D721Med (cell line): Measurements from ENCODE around the gene NHLH1.
A peak's percentile ranks its signal among the peaks of the same experiment; 100 is the strongest.

Source experiments
- DNase-seq: peaks from one replicate; pipeline ENCODE4 v3.0.0; 2011; ENCODE audit warnings: low spot score; ENCODE audit not compliant: insufficient read length
- FAIRE-seq: peaks from 2 replicates; lab custom pipeline; 2011; peaks lifted over from hg19 to GRCh38; lab: Jason Lieb, UNC
- CTCF ChIP-seq: IDR thresholded peaks from 2 replicates; pipeline ENCODE4 v1.5.1; 2012; ENCODE audit warnings: mild to moderate bottlenecking, control low read depth; ENCODE audit not compliant: insufficient read depth; ENCODE audit errors: missing control alignments

NHLH1 gene

GRCh38 chr1:160358073-160358472 lies 8.8 kb upstream of the NHLH1 start:
- DNase-seq (no peak), FAIRE-seq (no peak)
- no peak for TF ChIP-seq CTCF

GRCh38 chr1:160359559-160360226 lies 7.2 kb upstream of the NHLH1 start:
- TF ChIP-seq CTCF = peak; percentile 19
- no peak for FAIRE-seq
- DNase-seq = no peak

- TF ChIP-seq CTCF = no peak
- no peak for DNase-seq
- no peak for FAIRE-seq
Observed at GRCh38 chr1:160360227-160360695, 6.6 kb upstream of the NHLH1 start.

GRCh38 chr1:160361199-160361598 lies 5.7 kb upstream of the NHLH1 start:
- TF ChIP-seq CTCF = no peak
- FAIRE-seq = no peak

GRCh38 chr1:160361814-160362167 lies 5.1 kb upstream of the NHLH1 start:
- FAIRE-seq = no peak
- no peak for DNase-seq
- TF ChIP-seq CTCF = no peak

More at GRCh38 chr1:160361199-160361598, 5.7 kb upstream of the NHLH1 start:
- no peak for DNase-seq

GRCh38 chr1:160362168-160362957 lies 4.5 kb upstream of the NHLH1 start:
- TF ChIP-seq CTCF = no peak
- DNase-seq = peak; percentile 96
- FAIRE-seq = peak; percentile 85

GRCh38 chr1:160363010-160363409 lies 3.9 kb upstream of the NHLH1 start:
- no peak for TF ChIP-seq CTCF
- FAIRE-seq (peak; percentile 82), DNase-seq (no peak)
